ENCODE results near the gene CLEC2L. TPM values are rescaled to one million over a fixed set of nuclear protein-coding genes. Genes with fewer than 3 reads are reported as not detected.

The CLEC2L gene
- total RNA-seq, 1 donor from 2014 or later = 0.15 TPM

GRCh38 chr7:139541600-139542307 is 18.3 kb downstream of the CLEC2L start:
- Mint-ChIP-seq H3K27me3 (ENCODE audit: insufficient read depth, low read depth) (no peaks in the 10 kb centered on the region), H3K27ac (peak overlapping the region; percentile 50), H3K4me3 (no peak overlapping the region), H3K9me3 (no peaks in the 10 kb centered on the region), H3K4me1 (peaks cover 20% of the 10 kb centered on the region), H3K36me3 (no peaks in the 10 kb centered on the region)
- Histone ChIP-seq H3K27me3 (no peaks in the 10 kb centered on the region), H2AFZ (replicated peaks) (peak overlapping the region; percentile 33), H3K4me1 (peaks cover 11% of the 10 kb centered on the region), H3K27ac (no peak overlapping the region), H3K36me3 (no peaks in the 10 kb centered on the region), H3F3A (ENCODE audit: low read depth) (peaks cover 9% of the 10 kb centered on the region), H3K4me2 (peak overlapping the region; percentile 33), H4K20me1 (ENCODE audit: low read depth) (no peaks in the 10 kb centered on the region), H3K4me3 (no peak overlapping the region), H3K79me2 (ENCODE audit: low read depth) (no peaks in the 10 kb centered on the region), H3K9me3 (ENCODE audit: low read depth) (no peaks in the 10 kb centered on the region), H3K9ac (no peak overlapping the region)
- TF ChIP-seq EZH2phosphoT487 (IDR thresholded peaks at IDR 0.05) (no peak), EZH2 (IDR thresholded peaks at IDR 0.05) (no peak)
- peak; percentile 78 for DNase-seq (ENCODE audit: low spot score)

GRCh38 chr7:139542308-139543151 is 19.0 kb downstream of the CLEC2L start:
- H3F3A ChIP-seq (ENCODE audit: low read depth) = peaks cover 9% of the 10 kb centered on the region
- Mint-ChIP-seq H3K27me3 (ENCODE audit: insufficient read depth, low read depth) (no peaks in the 10 kb centered on the region), H3K36me3 (no peaks in the 10 kb centered on the region), H3K4me1 (peaks cover 17% of the 10 kb centered on the region), H3K9me3 (no peaks in the 10 kb centered on the region), H3K27ac (peak overlapping the region; percentile 52), H3K4me3 (peak overlapping the region; percentile 49)
- H2AFZ ChIP-seq (replicated peaks) = no peak overlapping the region
- H3K4me3 ChIP-seq = no peak overlapping the region
- no peak for TF ChIP-seq EZH2 (IDR thresholded peaks at IDR 0.05)
- TF ChIP-seq EZH2phosphoT487 (IDR thresholded peaks at IDR 0.05) = no peak
- no peak for TF ChIP-seq CTCF (IDR thresholded peaks at IDR 0.05)
- H3K9ac ChIP-seq = no peak overlapping the region
- H4K20me1 ChIP-seq (ENCODE audit: low read depth) = no peaks in the 10 kb centered on the region
- no peaks in the 10 kb centered on the region for H3K9me3 ChIP-seq (ENCODE audit: low read depth)
- H3K79me2 ChIP-seq (ENCODE audit: low read depth) = no peaks in the 10 kb centered on the region
- no peak overlapping the region for H3K4me2 ChIP-seq
- no peaks in the 10 kb centered on the region for H3K27me3 ChIP-seq
- no peak for DNase-seq (ENCODE audit: low spot score)
- H3K4me1 ChIP-seq = peaks cover 11% of the 10 kb centered on the region
- no peak overlapping the region for H3K27ac ChIP-seq
- no peaks in the 10 kb centered on the region for H3K36me3 ChIP-seq

- no peaks in the 10 kb centered on the region for H3K79me2 ChIP-seq (ENCODE audit: low read depth)
- peak; percentile 22 for DNase-seq (ENCODE audit: low spot score)
- H3K27ac ChIP-seq = no peak overlapping the region
- TF ChIP-seq CTCF (IDR thresholded peaks at IDR 0.05) = no peak
- TF ChIP-seq EZH2phosphoT487 (IDR thresholded peaks at IDR 0.05) = no peak
- TF ChIP-seq EZH2 (IDR thresholded peaks at IDR 0.05) = no peak
- no peaks in the 10 kb centered on the region for H3K9me3 Mint-ChIP-seq
- peaks cover 20% of the 10 kb centered on the region for H3K4me1 Mint-ChIP-seq
- H3F3A ChIP-seq (ENCODE audit: low read depth) = peaks cover 9% of the 10 kb centered on the region
- no peak overlapping the region for H3K4me2 ChIP-seq
- no peak overlapping the region for H3K9ac ChIP-seq
- H4K20me1 ChIP-seq (ENCODE audit: low read depth) = no peaks in the 10 kb centered on the region
- no peak overlapping the region for H2AFZ ChIP-seq (replicated peaks)
- no peaks in the 10 kb centered on the region for H3K9me3 ChIP-seq (ENCODE audit: low read depth)
- peaks cover 4% of the 10 kb centered on the region for H3K27me3 Mint-ChIP-seq (ENCODE audit: insufficient read depth, low read depth)
- no peaks in the 10 kb centered on the region for H3K27me3 ChIP-seq
- H3K36me3 Mint-ChIP-seq = no peaks in the 10 kb centered on the region
- peaks cover 11% of the 10 kb centered on the region for H3K4me1 ChIP-seq
- H3K36me3 ChIP-seq = no peaks in the 10 kb centered on the region
- no peak overlapping the region for H3K4me3 ChIP-seq
- H3K27ac Mint-ChIP-seq = no peak overlapping the region
- H3K4me3 Mint-ChIP-seq = no peak overlapping the region
These were observed 20.5 kb downstream of the CLEC2L start for GRCh38 chr7:139543801-139544603.
